HG02884 (cell line): ENCODE results near the gene TUBGCP5.

Source experiments
- ATAC-seq: cut with Tn5 transposase; IDR thresholded peaks from one replicate; pipeline ENCODE4 v1.9.1; 2021; ENCODE audit warnings: mild to moderate bottlenecking, moderate library complexity; ENCODE audit not compliant: unreplicated experiment

The TUBGCP5 gene

DNA sequence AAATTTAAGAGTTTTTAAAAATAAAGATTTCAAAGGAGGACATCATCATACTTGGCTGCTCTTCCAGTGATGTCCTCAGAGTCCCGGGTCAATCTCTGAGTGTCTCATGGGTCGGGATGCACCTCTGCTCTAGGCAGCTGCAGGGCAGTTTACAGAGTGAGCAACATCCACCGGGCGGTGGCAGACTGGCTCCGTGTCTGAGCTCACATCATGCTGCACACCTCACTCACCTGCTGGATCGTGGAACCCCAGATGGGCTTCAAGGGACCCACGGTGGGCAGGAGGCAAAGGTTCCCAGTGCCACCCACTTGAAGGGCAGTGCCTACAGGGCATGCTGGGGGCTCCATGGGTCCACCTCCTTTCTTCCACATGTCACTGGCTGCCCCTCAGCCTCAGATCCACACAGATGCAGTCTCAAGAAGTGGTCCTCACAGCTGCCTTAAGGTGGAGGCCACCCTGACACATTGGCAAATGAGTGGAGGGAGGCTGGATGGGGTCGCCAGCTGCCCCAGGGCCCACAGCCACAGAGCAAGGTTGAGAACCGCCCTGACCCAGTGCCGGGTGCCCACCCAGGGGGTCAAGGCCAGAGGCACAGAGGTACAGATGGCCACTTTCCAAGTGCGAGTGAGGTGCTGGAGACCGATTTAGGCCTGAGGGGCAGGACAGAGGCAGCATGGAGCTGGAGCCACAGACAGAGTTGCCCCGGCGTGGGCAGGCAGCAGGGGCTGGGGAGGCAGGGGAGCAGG lies 84.4 kb downstream of the TUBGCP5 start:
- ATAC-seq = no peak

DNA sequence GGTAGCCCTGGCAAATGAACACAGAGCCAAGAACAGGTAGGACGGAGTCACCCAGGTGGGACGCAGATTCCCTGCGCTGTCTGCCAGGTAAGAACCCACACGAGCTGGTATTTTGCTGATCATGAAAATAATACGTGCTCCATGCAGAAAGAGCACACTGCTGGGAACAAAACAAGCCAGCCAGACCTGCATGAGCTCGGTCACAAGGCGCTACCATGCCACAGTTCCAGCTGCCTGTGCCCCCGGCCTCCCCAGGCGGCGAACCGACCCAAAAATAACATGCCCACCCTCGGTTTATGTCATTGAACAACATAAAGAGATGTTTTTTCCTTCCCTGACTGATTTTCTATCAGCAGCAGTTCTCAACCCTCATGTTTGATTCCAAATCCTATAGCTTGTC lies 85.0 kb downstream of the TUBGCP5 start:
- ATAC-seq = no peak

DNA sequence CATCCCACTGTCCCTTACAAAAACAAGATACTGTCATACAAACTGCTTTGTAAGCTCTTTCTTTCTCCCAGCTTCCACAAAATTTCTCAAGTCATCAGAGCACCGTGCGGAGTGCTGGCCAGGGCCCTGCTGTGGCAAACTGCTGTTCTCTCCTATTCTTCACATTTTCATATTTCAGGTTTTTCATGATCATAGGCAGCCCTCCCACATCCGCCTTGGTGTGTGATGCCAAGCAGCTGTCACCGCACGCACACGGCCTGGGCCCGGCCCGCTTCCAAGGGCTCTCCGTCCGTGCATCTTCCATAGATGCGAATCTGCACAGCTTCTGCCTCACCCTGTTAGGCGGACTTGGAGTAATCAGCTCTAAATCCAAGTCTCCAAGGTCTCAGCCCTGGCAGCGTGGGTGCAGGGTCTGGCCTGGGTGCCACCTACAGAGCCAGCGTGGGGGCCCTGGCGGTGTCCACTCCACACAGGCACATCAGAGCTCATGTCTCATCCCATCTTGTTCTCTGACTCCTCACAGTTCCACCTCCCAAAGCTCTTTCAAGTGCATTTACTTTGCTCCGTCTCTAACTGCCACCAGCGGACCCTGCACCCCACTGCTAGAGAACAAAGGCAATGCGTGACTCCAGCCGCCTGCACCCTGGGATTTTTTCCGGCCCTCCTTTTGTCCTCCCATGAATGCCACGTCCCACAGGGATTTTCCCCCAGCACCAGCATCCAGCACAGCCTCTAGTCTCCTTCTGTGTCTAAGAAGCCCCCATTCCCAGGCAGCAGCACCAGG lies 86.4 kb downstream of the TUBGCP5 start:
- ATAC-seq = no peak

DNA sequence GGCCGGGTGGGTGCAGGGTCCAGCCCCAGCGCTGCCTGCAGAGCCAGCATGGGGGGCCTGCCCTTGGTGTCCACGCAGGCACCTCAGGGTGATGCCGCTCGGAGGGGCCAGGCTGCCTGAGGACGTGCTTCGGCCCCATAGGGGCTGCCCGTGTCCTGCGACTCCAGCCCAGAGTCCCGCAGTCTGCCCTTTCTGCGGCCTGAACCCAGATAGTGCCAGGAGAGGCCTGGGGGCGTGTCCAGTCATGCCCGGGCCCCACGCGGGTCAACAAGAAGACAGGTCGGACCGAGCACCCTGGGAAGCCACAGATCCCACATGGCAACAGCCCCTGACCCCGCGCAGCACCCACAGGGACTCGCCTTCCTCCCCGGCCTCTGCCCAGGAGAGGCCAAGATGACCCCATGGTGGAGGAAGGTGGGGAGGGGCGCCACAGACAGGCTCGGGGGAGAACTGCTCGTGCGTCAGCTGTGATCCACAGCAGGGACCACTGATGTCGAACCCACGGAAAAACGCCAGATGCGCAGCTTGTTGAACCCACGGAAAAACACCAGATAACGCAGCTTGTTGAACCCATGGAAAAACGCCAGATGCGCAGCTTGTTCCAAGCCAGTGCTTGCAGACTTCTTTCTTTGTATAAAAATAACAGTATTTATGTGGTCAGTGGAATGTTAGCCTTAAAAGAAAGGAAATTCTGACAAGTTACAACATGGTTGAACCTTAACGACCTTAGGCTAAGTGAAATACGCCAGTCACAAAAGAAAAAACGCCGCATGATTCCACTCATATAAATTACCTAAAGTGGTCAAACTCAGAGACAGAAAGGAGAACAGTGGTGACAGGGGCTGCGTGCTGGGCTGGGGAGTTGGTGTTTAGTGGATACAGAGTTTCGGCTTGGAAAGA lies 87.7 kb downstream of the TUBGCP5 start:
- no peak for ATAC-seq

DNA sequence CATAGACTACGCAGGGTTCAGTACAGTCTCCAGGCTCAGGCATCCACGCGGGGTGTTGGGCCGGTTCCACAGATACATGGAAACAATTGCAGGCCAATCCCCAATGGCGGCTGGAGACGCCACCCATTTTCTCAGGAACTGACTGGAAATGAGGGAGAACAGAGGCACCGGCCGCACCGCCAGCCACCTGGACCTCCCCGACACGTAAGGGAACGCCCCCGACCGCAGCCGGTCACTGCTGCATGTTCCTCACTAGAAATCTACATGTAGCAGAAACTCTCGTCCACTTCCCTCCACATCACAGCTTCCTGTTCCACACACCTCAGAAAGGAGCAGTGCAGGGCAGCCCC lies 88.4 kb downstream of the TUBGCP5 start:
- no peak for ATAC-seq

DNA sequence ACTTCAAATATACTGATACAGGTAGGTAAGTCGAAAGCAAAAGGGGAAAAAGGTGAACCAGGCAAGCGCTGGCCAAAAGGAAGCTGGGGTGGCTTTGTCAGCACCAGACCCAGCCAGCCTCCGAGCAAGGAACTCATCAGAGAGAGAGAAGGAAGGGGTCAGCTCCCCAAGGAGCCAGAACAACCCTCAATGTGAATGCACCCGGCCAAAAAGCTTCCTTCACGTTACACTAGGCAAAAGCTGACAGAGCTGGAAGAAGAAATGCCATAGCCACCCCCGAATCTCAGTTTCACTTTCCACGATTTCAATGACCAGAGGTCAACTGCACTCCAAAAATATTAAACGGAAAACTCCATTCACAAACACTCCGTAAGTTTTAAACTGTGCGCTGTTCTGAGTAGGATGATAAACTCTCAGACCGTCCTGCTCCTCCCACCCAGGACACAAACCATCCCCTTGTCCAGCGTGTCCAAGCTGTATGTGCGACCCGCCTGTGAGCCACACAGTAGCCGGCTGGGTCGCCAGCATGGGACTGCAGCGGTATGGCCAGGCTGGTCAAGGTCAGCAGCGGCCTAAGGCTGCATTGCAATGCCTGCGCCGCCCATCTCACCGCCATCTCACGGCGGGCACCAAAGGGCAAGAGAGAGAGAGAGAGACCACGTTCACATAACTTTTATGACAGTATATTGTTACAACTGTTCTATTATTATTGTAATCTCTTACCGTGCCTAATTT lies 88.9 kb downstream of the TUBGCP5 start:
- ATAC-seq = no peak
